WTC11 (cell line): ENCODE results near the gene GALNT18.

Experiments
- CBFB ChIP-seq: sonication (generic); formaldehyde crosslinking; IDR thresholded peaks from 2 replicates; pipeline ENCODE4 v1.8.1; 2022; ENCODE audit warnings: mild to moderate bottlenecking, low read depth, missing genetic modification reagents
- ESRRA ChIP-seq: sonication (generic); formaldehyde crosslinking; IDR thresholded peaks from 2 replicates; pipeline ENCODE4 v1.8.1; 2022; ENCODE audit warnings: mild to moderate bottlenecking, missing genetic modification reagents, borderline replicate concordance
- FOXK1 ChIP-seq: sonication (generic); formaldehyde crosslinking; IDR thresholded peaks from 2 replicates; pipeline ENCODE4 v1.8.0; 2022; ENCODE audit warnings: mild to moderate bottlenecking, moderate library complexity, missing genetic modification reagents
- MYBL2 ChIP-seq: sonication (generic); formaldehyde crosslinking; IDR thresholded peaks from 2 replicates; pipeline ENCODE4 v1.8.1; 2023; ENCODE audit warnings: mild to moderate bottlenecking, moderate library complexity, missing genetic modification reagents
- NFYB ChIP-seq: sonication (generic); formaldehyde crosslinking; conservative IDR thresholded peaks from 2 replicates; pipeline ENCODE4 v1.8.0; 2022; ENCODE audit warnings: low read depth, missing genetic modification reagents
- SP1 ChIP-seq: sonication (generic); formaldehyde crosslinking; conservative IDR thresholded peaks from 2 replicates; pipeline ENCODE4 v1.8.1; 2022; ENCODE audit warnings: missing genetic modification reagents
- TEAD4 ChIP-seq: sonication (generic); formaldehyde crosslinking; IDR thresholded peaks from 2 replicates; pipeline ENCODE4 v1.8.0; 2022; ENCODE audit warnings: mild to moderate bottlenecking, missing genetic modification reagents
- TF ChIP-seq, protein P1 (sequence below): sonication (generic); formaldehyde crosslinking; IDR thresholded peaks from 2 replicates; pipeline ENCODE4 v1.8.1; 2022; ENCODE audit warnings: mild to moderate bottlenecking, missing genetic modification reagents, moderate library complexity, borderline replicate concordance
- TF ChIP-seq, protein P2 (sequence below): fragments of 200-600 bp; IDR thresholded peaks from 2 replicates; pipeline ENCODE4 v1.8.0; 2022; ENCODE audit warnings: antibody characterized with exemption
- TF ChIP-seq, protein P3 (sequence below): sonication (generic); formaldehyde crosslinking; IDR thresholded peaks from 2 replicates; pipeline ENCODE4 v1.8.0; 2023; ENCODE audit warnings: missing genetic modification reagents
- TF ChIP-seq, protein P4 (sequence below): fragments of 250-450 bp; sonication (Bioruptor Pico); IDR thresholded peaks from 2 replicates; pipeline ENCODE4 v2.1.2; 2022; ENCODE audit warnings: mild to moderate bottlenecking, moderate library complexity
- TF ChIP-seq, protein P5 (sequence below): sonication (generic); formaldehyde crosslinking; IDR thresholded peaks from 2 replicates; pipeline ENCODE4 v1.8.1; 2023; ENCODE audit warnings: mild to moderate bottlenecking, missing genetic modification reagents

DNA sequence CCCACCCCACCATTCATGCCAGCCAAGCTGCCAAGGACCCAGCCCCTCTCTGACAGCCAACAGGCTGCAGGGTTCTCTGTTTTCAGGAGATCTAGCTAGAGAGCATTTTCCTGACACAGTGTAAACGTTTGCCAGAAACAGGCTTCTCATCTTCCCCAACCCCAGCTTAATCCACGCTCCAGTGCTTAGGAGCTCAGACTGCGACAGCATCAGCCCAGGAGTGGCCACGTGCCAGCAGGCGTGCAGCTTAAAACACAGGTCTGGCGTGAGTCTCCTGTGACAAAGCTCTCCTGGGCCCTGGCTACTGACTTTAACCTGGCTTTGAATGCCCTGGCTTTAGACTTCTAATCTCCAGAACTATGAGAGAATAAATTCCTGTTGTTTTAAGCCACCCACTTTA lies 66.6 kb downstream of the GALNT18 start:
- TF ChIP-seq, protein P1, sequence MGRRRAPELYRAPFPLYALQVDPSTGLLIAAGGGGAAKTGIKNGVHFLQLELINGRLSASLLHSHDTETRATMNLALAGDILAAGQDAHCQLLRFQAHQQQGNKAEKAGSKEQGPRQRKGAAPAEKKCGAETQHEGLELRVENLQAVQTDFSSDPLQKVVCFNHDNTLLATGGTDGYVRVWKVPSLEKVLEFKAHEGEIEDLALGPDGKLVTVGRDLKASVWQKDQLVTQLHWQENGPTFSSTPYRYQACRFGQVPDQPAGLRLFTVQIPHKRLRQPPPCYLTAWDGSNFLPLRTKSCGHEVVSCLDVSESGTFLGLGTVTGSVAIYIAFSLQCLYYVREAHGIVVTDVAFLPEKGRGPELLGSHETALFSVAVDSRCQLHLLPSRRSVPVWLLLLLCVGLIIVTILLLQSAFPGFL (CRISPR knock-in tag): no peak
- TF ChIP-seq, protein P2, sequence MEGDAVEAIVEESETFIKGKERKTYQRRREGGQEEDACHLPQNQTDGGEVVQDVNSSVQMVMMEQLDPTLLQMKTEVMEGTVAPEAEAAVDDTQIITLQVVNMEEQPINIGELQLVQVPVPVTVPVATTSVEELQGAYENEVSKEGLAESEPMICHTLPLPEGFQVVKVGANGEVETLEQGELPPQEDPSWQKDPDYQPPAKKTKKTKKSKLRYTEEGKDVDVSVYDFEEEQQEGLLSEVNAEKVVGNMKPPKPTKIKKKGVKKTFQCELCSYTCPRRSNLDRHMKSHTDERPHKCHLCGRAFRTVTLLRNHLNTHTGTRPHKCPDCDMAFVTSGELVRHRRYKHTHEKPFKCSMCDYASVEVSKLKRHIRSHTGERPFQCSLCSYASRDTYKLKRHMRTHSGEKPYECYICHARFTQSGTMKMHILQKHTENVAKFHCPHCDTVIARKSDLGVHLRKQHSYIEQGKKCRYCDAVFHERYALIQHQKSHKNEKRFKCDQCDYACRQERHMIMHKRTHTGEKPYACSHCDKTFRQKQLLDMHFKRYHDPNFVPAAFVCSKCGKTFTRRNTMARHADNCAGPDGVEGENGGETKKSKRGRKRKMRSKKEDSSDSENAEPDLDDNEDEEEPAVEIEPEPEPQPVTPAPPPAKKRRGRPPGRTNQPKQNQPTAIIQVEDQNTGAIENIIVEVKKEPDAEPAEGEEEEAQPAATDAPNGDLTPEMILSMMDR: no peak
- TF ChIP-seq CBFB (CRISPR knock-in tag) (no peak), SP1 (CRISPR knock-in tag) (no peak), FOXK1 (no peak), ESRRA (CRISPR knock-in tag) (no peak), TEAD4 (CRISPR knock-in tag) (no peak), MYBL2 (CRISPR knock-in tag) (no peak), NFYB (CRISPR knock-in tag) (no peak)
- TF ChIP-seq, protein P3, sequence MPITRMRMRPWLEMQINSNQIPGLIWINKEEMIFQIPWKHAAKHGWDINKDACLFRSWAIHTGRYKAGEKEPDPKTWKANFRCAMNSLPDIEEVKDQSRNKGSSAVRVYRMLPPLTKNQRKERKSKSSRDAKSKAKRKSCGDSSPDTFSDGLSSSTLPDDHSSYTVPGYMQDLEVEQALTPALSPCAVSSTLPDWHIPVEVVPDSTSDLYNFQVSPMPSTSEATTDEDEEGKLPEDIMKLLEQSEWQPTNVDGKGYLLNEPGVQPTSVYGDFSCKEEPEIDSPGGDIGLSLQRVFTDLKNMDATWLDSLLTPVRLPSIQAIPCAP: no peak
- TF ChIP-seq, protein P4, sequence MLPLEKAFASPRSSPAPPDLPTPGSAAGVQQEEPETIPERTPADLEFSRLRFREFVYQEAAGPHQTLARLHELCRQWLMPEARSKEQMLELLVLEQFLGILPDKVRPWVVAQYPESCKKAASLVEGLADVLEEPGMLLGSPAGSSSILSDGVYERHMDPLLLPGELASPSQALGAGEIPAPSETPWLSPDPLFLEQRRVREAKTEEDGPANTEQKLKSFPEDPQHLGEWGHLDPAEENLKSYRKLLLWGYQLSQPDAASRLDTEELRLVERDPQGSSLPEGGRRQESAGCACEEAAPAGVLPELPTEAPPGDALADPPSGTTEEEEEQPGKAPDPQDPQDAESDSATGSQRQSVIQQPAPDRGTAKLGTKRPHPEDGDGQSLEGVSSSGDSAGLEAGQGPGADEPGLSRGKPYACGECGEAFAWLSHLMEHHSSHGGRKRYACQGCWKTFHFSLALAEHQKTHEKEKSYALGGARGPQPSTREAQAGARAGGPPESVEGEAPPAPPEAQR (CRISPR knock-in tag): no peak
- TF ChIP-seq, protein P5, sequence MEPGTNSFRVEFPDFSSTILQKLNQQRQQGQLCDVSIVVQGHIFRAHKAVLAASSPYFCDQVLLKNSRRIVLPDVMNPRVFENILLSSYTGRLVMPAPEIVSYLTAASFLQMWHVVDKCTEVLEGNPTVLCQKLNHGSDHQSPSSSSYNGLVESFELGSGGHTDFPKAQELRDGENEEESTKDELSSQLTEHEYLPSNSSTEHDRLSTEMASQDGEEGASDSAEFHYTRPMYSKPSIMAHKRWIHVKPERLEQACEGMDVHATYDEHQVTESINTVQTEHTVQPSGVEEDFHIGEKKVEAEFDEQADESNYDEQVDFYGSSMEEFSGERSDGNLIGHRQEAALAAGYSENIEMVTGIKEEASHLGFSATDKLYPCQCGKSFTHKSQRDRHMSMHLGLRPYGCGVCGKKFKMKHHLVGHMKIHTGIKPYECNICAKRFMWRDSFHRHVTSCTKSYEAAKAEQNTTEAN (CRISPR knock-in tag): no peak
